Measurements from ENCODE around the gene IL13RA1.
A peak's percentile ranks its signal among the peaks of the same experiment; 100 is the strongest.

The IL13RA1 gene

DNA sequence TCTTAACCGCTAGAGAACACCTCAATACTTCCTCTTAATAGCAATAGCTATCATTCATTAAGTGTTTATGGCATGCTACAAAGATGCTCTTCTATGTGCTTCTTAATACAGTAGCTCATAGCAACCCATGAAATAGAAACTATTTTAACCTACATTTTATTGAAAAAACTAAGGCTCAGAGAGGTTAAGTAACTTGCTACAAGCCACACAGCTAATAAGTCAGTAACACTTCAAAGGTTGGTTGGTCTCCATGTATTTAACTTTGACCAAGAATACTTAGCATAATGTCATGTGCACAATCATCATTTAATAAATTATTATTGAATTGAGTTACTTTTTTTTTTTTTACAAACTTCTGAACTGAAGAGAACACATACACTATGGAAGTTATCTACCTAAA is 36.1 kb downstream of the IL13RA1 start:
- Histone ChIP-seq H2BK12ac (ENCODE audit: low read length in 2 of 2) (no peak overlapping the region), H3K9me3 (ENCODE audit: control insufficient read depth, low read length) (no peaks in the 10 kb centered on the region), H3K4ac (ENCODE audit: low read depth in 1 of 2, low read length in 2 of 2) (no peak overlapping the region), H2AK5ac (ENCODE audit: low read length, severe bottlenecking) (no peak overlapping the region), H3K14ac (ENCODE audit: low read length in 2 of 2) (no peak overlapping the region), H3K27me3 (ENCODE audit: control insufficient read depth in 1 of 2, insufficient read depth in 1 of 2, low read length in 2 of 2) (no peaks in the 10 kb centered on the region), H2BK5ac (ENCODE audit: low read depth, low read length, poor library complexity, severe bottlenecking) (no peak overlapping the region), H4K91ac (ENCODE audit: low read length) (no peak overlapping the region), H3K27ac (ENCODE audit: low read length, poor library complexity, severe bottlenecking) (no peak overlapping the region), H3K4me1 (ENCODE audit: control insufficient read depth, insufficient read depth, low read depth, low read length) (no peaks in the 10 kb centered on the region), H4K8ac (ENCODE audit: low read length) (no peak overlapping the region), H3K4me3 (ENCODE audit: insufficient read depth in 1 of 2, low read depth in 1 of 2, low read length in 2 of 2) (no peak overlapping the region), H3K4me2 (ENCODE audit: low read length, poor library complexity, severe bottlenecking) (no peak overlapping the region), H2BK15ac (ENCODE audit: low read depth, poor library complexity, severe bottlenecking) (no peak overlapping the region), H2AFZ (ENCODE audit: low read depth, low read length) (no peak overlapping the region), H3K23ac (ENCODE audit: low read length in 2 of 2) (no peak overlapping the region), H3K79me1 (replicated peaks; ENCODE audit: low read length, poor library complexity, severe bottlenecking) (no peaks in the 10 kb centered on the region), H3K18ac (ENCODE audit: low read depth in 1 of 2, low read length in 2 of 2) (no peak overlapping the region), H3K36me3 (ENCODE audit: control insufficient read depth in 1 of 2, insufficient read depth in 2 of 2, low read depth in 1 of 2, low read length in 2 of 2) (peaks cover 0 to 63% of the 10 kb centered on the region in 2 experiments), H3K9ac (ENCODE audit: low read length) (no peak overlapping the region), H2BK120ac (ENCODE audit: low read depth, low read length) (no peak overlapping the region)
- DNase-seq: no peak
- WGBS: 100% methylated on average over 1 of the region's 1 CpG

DNA sequence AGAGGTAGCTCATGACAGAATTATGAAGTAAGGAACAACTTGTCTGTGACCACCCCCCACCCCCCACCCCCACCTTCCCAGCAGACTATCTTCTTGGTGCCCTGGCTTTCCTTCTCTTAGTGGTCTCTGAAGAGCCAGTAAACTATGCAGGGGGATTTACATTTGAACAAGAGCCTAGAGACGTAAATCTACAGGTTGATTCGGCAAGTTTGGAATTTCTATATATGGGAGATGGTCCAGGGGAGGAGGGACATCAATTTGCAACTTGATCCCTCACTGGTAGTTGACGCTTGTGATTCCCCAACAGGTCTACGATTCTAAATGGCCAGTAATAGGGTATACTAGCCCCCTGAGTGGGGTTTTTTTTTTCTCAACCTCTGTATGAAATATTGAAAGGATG is 36.7 kb downstream of the IL13RA1 start:
- Histone ChIP-seq H3K36me3 (ENCODE audit: control insufficient read depth in 1 of 2, insufficient read depth in 2 of 2, low read depth in 1 of 2, low read length in 2 of 2) (peaks cover 0 to 62% of the 10 kb centered on the region in 2 experiments), H3K4me3 (ENCODE audit: insufficient read depth in 1 of 2, low read depth in 1 of 2, low read length in 2 of 2) (no peak overlapping the region), H3K14ac (ENCODE audit: low read length in 2 of 2) (no peak overlapping the region), H2BK5ac (ENCODE audit: low read depth, low read length, poor library complexity, severe bottlenecking) (no peak overlapping the region), H2AFZ (ENCODE audit: low read depth, low read length) (no peak overlapping the region), H2BK15ac (ENCODE audit: low read depth, poor library complexity, severe bottlenecking) (no peak overlapping the region), H3K79me1 (replicated peaks; ENCODE audit: low read length, poor library complexity, severe bottlenecking) (no peaks in the 10 kb centered on the region), H3K9me3 (ENCODE audit: control insufficient read depth, low read length) (no peaks in the 10 kb centered on the region), H3K4ac (ENCODE audit: low read depth in 1 of 2, low read length in 2 of 2) (no peak overlapping the region), H3K4me2 (ENCODE audit: low read length, poor library complexity, severe bottlenecking) (no peak overlapping the region), H3K4me1 (ENCODE audit: control insufficient read depth, insufficient read depth, low read depth, low read length) (no peaks in the 10 kb centered on the region), H3K27me3 (ENCODE audit: control insufficient read depth in 1 of 2, insufficient read depth in 1 of 2, low read length in 2 of 2) (no peaks in the 10 kb centered on the region), H3K23ac (ENCODE audit: low read length in 2 of 2) (no peak overlapping the region), H4K8ac (ENCODE audit: low read length) (no peak overlapping the region), H3K18ac (ENCODE audit: low read depth in 1 of 2, low read length in 2 of 2) (no peak overlapping the region), H2AK5ac (ENCODE audit: low read length, severe bottlenecking) (no peak overlapping the region), H2BK12ac (ENCODE audit: low read length in 2 of 2) (no peak overlapping the region), H3K27ac (ENCODE audit: low read length, poor library complexity, severe bottlenecking) (no peak overlapping the region), H2BK120ac (ENCODE audit: low read depth, low read length) (no peak overlapping the region), H3K9ac (ENCODE audit: low read length) (no peak overlapping the region), H4K91ac (ENCODE audit: low read length) (no peak overlapping the region)
- WGBS: 72% methylated on average over 4 of the region's 4 CpGs
- no peak for DNase-seq

GRCh38 chrX:118770133-118770760 is 42.8 kb downstream of the IL13RA1 start:
- H3K4me2 ChIP-seq (ENCODE audit: low read length, poor library complexity, severe bottlenecking): no peak overlapping the region
- H2AFZ ChIP-seq (ENCODE audit: low read depth, low read length): no peak overlapping the region
- no peak overlapping the region for H3K18ac ChIP-seq (ENCODE audit: low read depth in 1 of 2, low read length in 2 of 2)
- H3K27ac ChIP-seq (ENCODE audit: low read length, poor library complexity, severe bottlenecking): no peak overlapping the region
- no peak overlapping the region for H2BK15ac ChIP-seq (ENCODE audit: low read depth, poor library complexity, severe bottlenecking)
- 97% methylated on average over 32 of the region's 38 CpGs for WGBS
- no peak overlapping the region for H3K14ac ChIP-seq (ENCODE audit: low read length in 2 of 2)
- H3K4me1 ChIP-seq (ENCODE audit: control insufficient read depth, insufficient read depth, low read depth, low read length): no peaks in the 10 kb centered on the region
- DNase-seq: no peak
- no peak overlapping the region for H2AK5ac ChIP-seq (ENCODE audit: low read length, severe bottlenecking)
- H3K4ac ChIP-seq (ENCODE audit: low read depth in 1 of 2, low read length in 2 of 2): no peak overlapping the region
- H2BK5ac ChIP-seq (ENCODE audit: low read depth, low read length, poor library complexity, severe bottlenecking): no peak overlapping the region
- no peak overlapping the region for H3K23ac ChIP-seq (ENCODE audit: low read length in 2 of 2)
- H4K91ac ChIP-seq (ENCODE audit: low read length): peak overlapping the region; percentile 22
- no peaks in the 10 kb centered on the region for H3K27me3 ChIP-seq (ENCODE audit: control insufficient read depth in 1 of 2, insufficient read depth in 1 of 2, low read length in 2 of 2)
- no peak overlapping the region for H3K4me3 ChIP-seq (ENCODE audit: insufficient read depth in 1 of 2, low read depth in 1 of 2, low read length in 2 of 2)
- H2BK120ac ChIP-seq (ENCODE audit: low read depth, low read length): no peak overlapping the region
- H4K8ac ChIP-seq (ENCODE audit: low read length): no peak overlapping the region
- no peak overlapping the region for H2BK12ac ChIP-seq (ENCODE audit: low read length in 2 of 2)
- no peaks in the 10 kb centered on the region for H3K9me3 ChIP-seq (ENCODE audit: control insufficient read depth, low read length)
- H3K79me1 ChIP-seq (replicated peaks; ENCODE audit: low read length, poor library complexity, severe bottlenecking): no peaks in the 10 kb centered on the region
- H3K36me3 ChIP-seq (ENCODE audit: control insufficient read depth in 1 of 2, insufficient read depth in 2 of 2, low read depth in 1 of 2, low read length in 2 of 2): peaks cover 12 to 30% of the 10 kb centered on the region in 2 experiments
- no peak overlapping the region for H3K9ac ChIP-seq (ENCODE audit: low read length)

DNA sequence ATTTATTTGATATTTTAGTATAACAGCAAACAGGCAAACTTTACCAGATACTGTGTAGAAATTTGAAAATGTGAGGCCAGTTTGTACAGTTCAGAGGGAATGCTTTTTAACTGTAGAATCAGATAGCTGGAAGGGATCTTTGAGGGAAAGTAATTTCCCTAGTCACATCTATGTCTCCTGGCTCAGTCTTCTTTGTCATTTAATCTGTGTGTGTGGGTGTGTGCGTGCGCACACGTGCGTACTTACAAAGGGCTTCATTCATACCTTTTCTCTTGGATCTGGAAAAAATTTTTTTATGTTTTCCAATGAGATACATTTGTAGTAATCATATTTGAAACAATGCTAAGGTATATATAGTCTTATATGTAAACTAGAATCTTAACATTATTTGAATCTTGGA is 44.6 kb downstream of the IL13RA1 start:
- no peak overlapping the region for H4K8ac ChIP-seq (ENCODE audit: low read length)
- no peak overlapping the region for H2AK5ac ChIP-seq (ENCODE audit: low read length, severe bottlenecking)
- H3K27ac ChIP-seq (ENCODE audit: low read length, poor library complexity, severe bottlenecking): no peak overlapping the region
- no peaks in the 10 kb centered on the region for H3K4me1 ChIP-seq (ENCODE audit: control insufficient read depth, insufficient read depth, low read depth, low read length)
- H3K9ac ChIP-seq (ENCODE audit: low read length): no peak overlapping the region
- H3K23ac ChIP-seq (ENCODE audit: low read length in 2 of 2): no peak overlapping the region
- H3K36me3 ChIP-seq (ENCODE audit: control insufficient read depth in 1 of 2, insufficient read depth in 2 of 2, low read depth in 1 of 2, low read length in 2 of 2): peaks cover 12 to 27% of the 10 kb centered on the region in 2 experiments
- no peak overlapping the region for H2AFZ ChIP-seq (ENCODE audit: low read depth, low read length)
- DNase-seq: no peak
- no peak overlapping the region for H2BK120ac ChIP-seq (ENCODE audit: low read depth, low read length)
- no peak overlapping the region for H3K18ac ChIP-seq (ENCODE audit: low read depth in 1 of 2, low read length in 2 of 2)
- H3K79me1 ChIP-seq (replicated peaks; ENCODE audit: low read length, poor library complexity, severe bottlenecking): no peaks in the 10 kb centered on the region
- no CpG with 5 or more reads among the region's 4 CpGs for WGBS
- no peaks in the 10 kb centered on the region for H3K27me3 ChIP-seq (ENCODE audit: control insufficient read depth in 1 of 2, insufficient read depth in 1 of 2, low read length in 2 of 2)
- no peak overlapping the region for H3K14ac ChIP-seq (ENCODE audit: low read length in 2 of 2)
- H3K4me3 ChIP-seq (ENCODE audit: insufficient read depth in 1 of 2, low read depth in 1 of 2, low read length in 2 of 2): no peak overlapping the region
- H2BK15ac ChIP-seq (ENCODE audit: low read depth, poor library complexity, severe bottlenecking): no peak overlapping the region
- no peak overlapping the region for H2BK5ac ChIP-seq (ENCODE audit: low read depth, low read length, poor library complexity, severe bottlenecking)
- no peak overlapping the region for H4K91ac ChIP-seq (ENCODE audit: low read length)
- no peak overlapping the region for H3K4ac ChIP-seq (ENCODE audit: low read depth in 1 of 2, low read length in 2 of 2)
- H3K4me2 ChIP-seq (ENCODE audit: low read length, poor library complexity, severe bottlenecking): no peak overlapping the region
- H3K9me3 ChIP-seq (ENCODE audit: control insufficient read depth, low read length): no peaks in the 10 kb centered on the region
- H2BK12ac ChIP-seq (ENCODE audit: low read length in 2 of 2): no peak overlapping the region
